ENCODE data around the gene SH3BP1. TPM values are rescaled to one million over a fixed set of nuclear protein-coding genes. Genes with fewer than 3 reads are reported as not detected.

The SH3BP1 gene
- total RNA-seq, 1 donor from 2014 or later = 10.3 TPM

DNA sequence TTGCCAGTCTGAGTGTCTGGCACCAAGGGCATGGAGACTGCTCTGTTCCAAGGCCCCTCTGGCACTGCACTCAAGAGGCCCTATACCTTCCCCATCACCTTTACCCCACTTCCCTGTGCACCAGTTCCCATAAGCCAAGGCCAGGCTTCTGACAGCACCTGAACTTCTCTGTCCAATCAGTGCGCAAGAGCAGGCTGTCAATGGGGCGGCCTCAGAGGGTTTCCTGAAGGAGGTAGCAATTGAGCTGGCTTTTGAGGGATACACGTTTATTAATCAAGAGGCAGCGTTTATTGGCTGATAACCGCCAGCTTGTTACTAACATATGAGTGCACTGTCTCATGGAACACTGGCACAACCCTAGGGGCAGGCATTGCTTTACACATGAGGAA is 2.1 kb downstream of the SH3BP1 start:
- TF ChIP-seq EZH2phosphoT487 (IDR thresholded peaks at IDR 0.05) = no peak
- no peak overlapping the region for H3K9ac ChIP-seq

DNA sequence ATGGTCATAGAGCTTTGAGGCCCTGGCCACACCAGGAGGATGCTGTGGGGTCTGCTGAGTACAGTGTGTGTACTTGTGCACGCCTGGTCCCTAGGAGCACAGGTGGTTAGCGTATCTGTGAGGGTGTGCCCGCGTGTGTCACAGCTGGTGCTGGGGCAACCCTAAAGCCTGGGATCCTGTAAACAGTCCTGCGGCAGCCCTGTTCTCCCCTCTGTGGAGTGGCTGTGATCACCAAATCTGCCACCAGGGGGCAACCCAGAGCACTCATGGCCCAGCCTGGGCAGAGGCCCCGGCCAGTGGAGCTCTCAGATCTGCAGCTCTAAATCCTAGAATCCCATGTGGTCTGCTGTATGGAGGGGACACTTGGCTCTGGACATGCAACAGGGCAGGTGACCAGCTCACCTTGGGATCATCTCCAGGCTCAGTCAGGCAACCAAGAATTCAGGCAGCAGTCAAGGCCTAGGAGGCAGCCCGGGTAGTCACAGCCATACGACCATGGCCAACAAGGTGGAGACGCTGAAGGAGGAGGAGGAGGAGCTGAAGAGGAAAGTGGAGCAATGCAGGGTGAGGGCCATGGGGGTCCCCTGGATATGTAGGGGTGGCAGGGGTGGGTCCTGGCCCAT is 3.9 kb downstream of the SH3BP1 start:
- Histone ChIP-seq H3K4me2 (no peak overlapping the region), H3F3A (ENCODE audit: low read depth) (peaks cover 18% of the 10 kb centered on the region), H3K9ac (no peak overlapping the region), H3K27me3 (no peaks in the 10 kb centered on the region), H3K36me3 (no peaks in the 10 kb centered on the region), H4K20me1 (ENCODE audit: low read depth) (peaks cover 8% of the 10 kb centered on the region), H3K79me2 (ENCODE audit: low read depth) (peaks cover 6% of the 10 kb centered on the region), H3K9me3 (ENCODE audit: low read depth) (no peaks in the 10 kb centered on the region), H2AFZ (replicated peaks) (no peak overlapping the region), H3K4me1 (peaks cover 8% of the 10 kb centered on the region), H3K4me3 (no peak overlapping the region), H3K27ac (no peak overlapping the region)
- no peak for TF ChIP-seq EZH2phosphoT487 (IDR thresholded peaks at IDR 0.05)
- TF ChIP-seq CTCF (IDR thresholded peaks at IDR 0.05) = peak; percentile 87
- H3K4me1 Mint-ChIP-seq = peaks cover 12% of the 10 kb centered on the region
- peak overlapping the region; percentile 48 for H3K27ac Mint-ChIP-seq
- H3K4me3 Mint-ChIP-seq = no peak overlapping the region
- peaks cover 6% of the 10 kb centered on the region for H3K27me3 Mint-ChIP-seq (ENCODE audit: insufficient read depth, low read depth)
- peak; percentile 86 for DNase-seq (ENCODE audit: low spot score)
- H3K9me3 Mint-ChIP-seq = no peaks in the 10 kb centered on the region
- H3K36me3 Mint-ChIP-seq = no peaks in the 10 kb centered on the region

More for the DNA sequence above, 2.1 kb downstream of the SH3BP1 start:
- Mint-ChIP-seq H3K4me1 (peaks cover 22% of the 10 kb centered on the region), H3K4me3 (no peak overlapping the region), H3K27me3 (ENCODE audit: insufficient read depth, low read depth) (peaks cover 6% of the 10 kb centered on the region), H3K9me3 (no peaks in the 10 kb centered on the region), H3K27ac (no peak overlapping the region), H3K36me3 (no peaks in the 10 kb centered on the region)
- no peaks in the 10 kb centered on the region for H3K36me3 ChIP-seq
- peaks cover 8% of the 10 kb centered on the region for H3K4me1 ChIP-seq
- no peak overlapping the region for H3K4me3 ChIP-seq
- H3K9me3 ChIP-seq (ENCODE audit: low read depth) = no peaks in the 10 kb centered on the region
- no peak overlapping the region for H2AFZ ChIP-seq (replicated peaks)
- H3K4me2 ChIP-seq = no peak overlapping the region
- no peak for DNase-seq (ENCODE audit: low spot score)
- no peaks in the 10 kb centered on the region for H3K27me3 ChIP-seq
- H3K79me2 ChIP-seq (ENCODE audit: low read depth) = peaks cover 6% of the 10 kb centered on the region
- H3K27ac ChIP-seq = no peak overlapping the region
- H3F3A ChIP-seq (ENCODE audit: low read depth) = peaks cover 28% of the 10 kb centered on the region
- peaks cover 8% of the 10 kb centered on the region for H4K20me1 ChIP-seq (ENCODE audit: low read depth)

- no peaks in the 10 kb centered on the region for H3K79me2 ChIP-seq (ENCODE audit: low read depth)
- H3K27me3 Mint-ChIP-seq (ENCODE audit: insufficient read depth, low read depth) = peaks cover 2% of the 10 kb centered on the region
- H3K9me3 ChIP-seq (ENCODE audit: low read depth) = no peaks in the 10 kb centered on the region
- H3K36me3 ChIP-seq = no peaks in the 10 kb centered on the region
- H3K4me1 Mint-ChIP-seq = peaks cover 2% of the 10 kb centered on the region
- peaks cover 2% of the 10 kb centered on the region for H3K36me3 Mint-ChIP-seq
- no peak overlapping the region for H3K4me3 Mint-ChIP-seq
- H3F3A ChIP-seq (ENCODE audit: low read depth) = no peaks in the 10 kb centered on the region
- H3K9me3 Mint-ChIP-seq = no peaks in the 10 kb centered on the region
- H3K9ac ChIP-seq = no peak overlapping the region
- no peaks in the 10 kb centered on the region for H3K4me1 ChIP-seq
- H3K4me3 ChIP-seq = no peak overlapping the region
- no peak overlapping the region for H3K4me2 ChIP-seq
- H3K27me3 ChIP-seq = no peaks in the 10 kb centered on the region
- no peak for DNase-seq (ENCODE audit: low spot score)
- no peak overlapping the region for H3K27ac ChIP-seq
- no peak overlapping the region for H2AFZ ChIP-seq (replicated peaks)
- H4K20me1 ChIP-seq (ENCODE audit: low read depth) = peaks cover 4% of the 10 kb centered on the region
- TF ChIP-seq EZH2phosphoT487 (IDR thresholded peaks at IDR 0.05) = no peak
- no peak for TF ChIP-seq CTCF (IDR thresholded peaks at IDR 0.05)
- no peak for TF ChIP-seq EZH2 (IDR thresholded peaks at IDR 0.05)
- H3K27ac Mint-ChIP-seq = no peak overlapping the region
These were observed 7.8 kb downstream of the SH3BP1 start for GRCh38 chr22:37647317-37647716.

- H3K4me2 ChIP-seq = no peak overlapping the region
- no peaks in the 10 kb centered on the region for H3K36me3 ChIP-seq
- H3K4me1 ChIP-seq = no peaks in the 10 kb centered on the region
- no peaks in the 10 kb centered on the region for H3K79me2 ChIP-seq (ENCODE audit: low read depth)
- H3K4me3 ChIP-seq = no peak overlapping the region
- Mint-ChIP-seq H3K4me3 (no peak overlapping the region), H3K27ac (no peak overlapping the region), H3K27me3 (ENCODE audit: insufficient read depth, low read depth) (peaks cover 2% of the 10 kb centered on the region), H3K9me3 (no peaks in the 10 kb centered on the region), H3K4me1 (peaks cover 2% of the 10 kb centered on the region), H3K36me3 (peaks cover 2% of the 10 kb centered on the region)
- H3K9ac ChIP-seq = no peak overlapping the region
- no peak overlapping the region for H3K27ac ChIP-seq
- H3K9me3 ChIP-seq (ENCODE audit: low read depth) = no peaks in the 10 kb centered on the region
- no peak overlapping the region for H2AFZ ChIP-seq (replicated peaks)
- no peak for DNase-seq (ENCODE audit: low spot score)
- peaks cover 4% of the 10 kb centered on the region for H4K20me1 ChIP-seq (ENCODE audit: low read depth)
- H3F3A ChIP-seq (ENCODE audit: low read depth) = no peaks in the 10 kb centered on the region
- TF ChIP-seq EZH2 (IDR thresholded peaks at IDR 0.05) (no peak), CTCF (IDR thresholded peaks at IDR 0.05) (no peak), EZH2phosphoT487 (IDR thresholded peaks at IDR 0.05) (no peak)
- H3K27me3 ChIP-seq = no peaks in the 10 kb centered on the region
These were observed 8.5 kb downstream of the SH3BP1 start for GRCh38 chr22:37647928-37648327.
